CD4-positive, alpha-beta T cell (primary cell): ENCODE measurements around the gene MCRIP1. TPM values are rescaled to one million over a fixed set of nuclear protein-coding genes. Genes with fewer than 3 reads are reported as not detected.

ENCODE experiments used
- ATAC-seq: fragments of 200-7000 bp; cut with Tn5 transposase; one replicate; pipeline ENCODE4 v1.10.0; 2022; ENCODE audit warnings: mild to moderate bottlenecking; ENCODE audit not compliant: poor library complexity
- CTCF ChIA-PET: fragments of 350-600 bp; sonication (Branson Sonifier 250); formaldehyde crosslinking; loops from one replicate; lab custom pipeline; 2021; ENCODE audit warnings: antibody characterized with exemption, inconsistent platforms; lab: Charles Lee
- POLR2A ChIA-PET: fragments of 350-600 bp; sonication (Branson Sonifier 250); formaldehyde crosslinking; loops from one replicate; lab custom pipeline; 2021; ENCODE audit warnings: antibody characterized with exemption, inconsistent platforms; lab: Charles Lee
- DNase-seq, 14 experiments: peaks; one replicate each; pipeline ENCODE4 v3.0.0-alpha.2; 2013 to 2020; ENCODE audit warnings: mixed read lengths in 2 of 14
- H3K27ac ChIP-seq, 2 donors: one replicate each; pipeline versions ENCODE4 v1.5.1 to v1.7.0; 2013; ENCODE audit warnings: low read length in 2 of 2, low read depth in 1 of 2, mild to moderate bottlenecking in 1 of 2
- H3K27me3 ChIP-seq, 2 experiments: 1 replicate in 1 of 2; 2 replicates in 1 of 2; pipeline versions ENCODE4 v1.6.1 to v1.7.0; 2013; ENCODE audit warnings: low read length in 2 of 2, control low read depth in 1 of 2, mild to moderate bottlenecking in 1 of 2, moderate library complexity in 1 of 2; ENCODE audit not compliant: insufficient read depth in 2 of 2, control insufficient read depth in 1 of 2
- H3K36me3 ChIP-seq: one replicate; pipeline ENCODE4 v1.6.1; 2013; ENCODE audit warnings: low read length, control low read depth; ENCODE audit not compliant: insufficient read depth
- H3K4me1 ChIP-seq: one replicate; pipeline ENCODE4 v1.6.1; 2013; ENCODE audit warnings: low read length, control low read depth; ENCODE audit not compliant: insufficient read depth
- H3K4me3 ChIP-seq: one replicate; pipeline ENCODE4 v1.5.1; 2013; ENCODE audit warnings: mild to moderate bottlenecking, low read length, moderate library complexity
- H3K9me3 ChIP-seq, 2 experiments: 1 replicate in 1 of 2; 2 replicates in 1 of 2; pipeline versions ENCODE4 v1.6.1 to v1.7.0; 2013; ENCODE audit warnings: low read length in 2 of 2, mild to moderate bottlenecking in 2 of 2, control low read depth in 1 of 2, moderate library complexity in 1 of 2; ENCODE audit not compliant: control insufficient read depth in 1 of 2, insufficient read depth in 1 of 2
- H3K27ac Mint-ChIP-seq: one replicate; pipeline ENCODE4 v1.8.0; 2020; ENCODE audit warnings: mixed read lengths
- H3K27me3 Mint-ChIP-seq: one replicate; pipeline ENCODE4 v1.8.0; 2021; ENCODE audit warnings: mixed read lengths
- H3K36me3 Mint-ChIP-seq: one replicate; pipeline ENCODE4 v1.8.0; 2021; ENCODE audit warnings: low read depth, mixed read lengths
- H3K4me1 Mint-ChIP-seq: one replicate; pipeline ENCODE4 v1.8.0; 2021; ENCODE audit warnings: low read depth, mixed read lengths
- H3K4me3 Mint-ChIP-seq: one replicate; pipeline ENCODE4 v1.8.0; 2020; ENCODE audit warnings: mild to moderate bottlenecking, mixed read lengths
- H3K9me3 Mint-ChIP-seq: one replicate; pipeline ENCODE4 v1.8.0; 2020; ENCODE audit warnings: mixed read lengths
- CTCF ChIP-seq: fragments of 200-600 bp; IDR thresholded peaks from one replicate; pipeline ENCODE4 v1.8.0; 2022; ENCODE audit warnings: antibody characterized with exemption, mild to moderate bottlenecking
- intact Hi-C, 2 experiments: fragments of 100-400 bp; cut with DNase I in 1 of 2; cut with micrococcal nuclease in 1 of 2; formaldehyde crosslinking; loops; one replicate each; pipeline versions ENCODE4 v1.15.1 to v1.9.0; 2023 to 2025; cut with DNase I, micrococcal nuclease
- total RNA-seq, 174 experiments: library from RNA in 2 of 174; stranded (reverse) in 2 of 174; gene quantifications; one replicate each; pipeline ENCODE4 v1.2.3 and lab custom pipeline; 2021 to 2026

The MCRIP1 gene
- total RNA-seq, 2 experiments from 2014 or later: 36.9 to 37.7 TPM

- ATAC-seq (no peak), DNase-seq (no peak)
- intact Hi-C loops: no loop called here
- Mint-ChIP-seq H3K36me3 (peaks cover 10% of the 10 kb centered on the region), H3K4me1 (no peaks in the 10 kb centered on the region), H3K27me3 (no peaks in the 10 kb centered on the region), H3K9me3 (no peaks in the 10 kb centered on the region), H3K4me3 (no peak overlapping the region), H3K27ac (no peak overlapping the region)
- POLR2A ChIA-PET: no interaction called here
- Histone ChIP-seq H3K27ac (no peak overlapping the region), H3K4me3 (no peak overlapping the region), H3K9me3 (peaks cover 0 to 12% of the 10 kb centered on the region in 2 experiments), H3K27me3 (no peaks in the 10 kb centered on the region), H3K4me1 (no peaks in the 10 kb centered on the region), H3K36me3 (peaks cover 17% of the 10 kb centered on the region)
- CTCF ChIA-PET: no interaction called here
- TF ChIP-seq CTCF: no peak
Observed at GRCh38 chr17:81839301-81839700, 6.2 kb upstream of the MCRIP1 start.

GRCh38 chr17:81838753-81839255 is 5.7 kb upstream of the MCRIP1 start:
- Histone ChIP-seq H3K9me3 (peaks cover 0 to 9% of the 10 kb centered on the region in 2 experiments), H3K4me3 (no peak overlapping the region), H3K27me3 (no peaks in the 10 kb centered on the region), H3K4me1 (peaks cover 4% of the 10 kb centered on the region), H3K36me3 (peaks cover 12% of the 10 kb centered on the region), H3K27ac (no peak overlapping the region)
- no peak for TF ChIP-seq CTCF
- H3K36me3 Mint-ChIP-seq: peaks cover 7% of the 10 kb centered on the region
- ATAC-seq (no peak), DNase-seq (no peak)
- H3K9me3 Mint-ChIP-seq: no peaks in the 10 kb centered on the region
- H3K27me3 Mint-ChIP-seq: no peaks in the 10 kb centered on the region
- ChIA-PET CTCF (no interaction called here), POLR2A (no interaction called here)
- no peak overlapping the region for H3K27ac Mint-ChIP-seq
- intact Hi-C loops: no loop called here
- peaks cover 1% of the 10 kb centered on the region for H3K4me1 Mint-ChIP-seq
- no peak overlapping the region for H3K4me3 Mint-ChIP-seq

- CTCF ChIA-PET: no interaction called here
- intact Hi-C loops: no loop called here
Observed at GRCh38 chr17:81837641-81838040, 4.5 kb upstream of the MCRIP1 start.

More at GRCh38 chr17:81837641-81838040, 4.5 kb upstream of the MCRIP1 start:
- Histone ChIP-seq H3K4me3 (no peak overlapping the region), H3K9me3 (no peaks in the 10 kb centered on the region), H3K27me3 (no peaks in the 10 kb centered on the region), H3K36me3 (peaks cover under 1% of the 10 kb centered on the region), H3K4me1 (peaks cover 11% of the 10 kb centered on the region), H3K27ac (no peak overlapping the region)
- no peak overlapping the region for H3K4me3 Mint-ChIP-seq
- POLR2A ChIA-PET: no interaction called here
- ATAC-seq: no peak
- H3K27me3 Mint-ChIP-seq: no peaks in the 10 kb centered on the region
- DNase-seq: peak in 2 of 14 experiments; percentile 57 to 63
- H3K4me1 Mint-ChIP-seq: peaks cover 4% of the 10 kb centered on the region
- H3K27ac Mint-ChIP-seq: no peak overlapping the region
- no peaks in the 10 kb centered on the region for H3K9me3 Mint-ChIP-seq
- H3K36me3 Mint-ChIP-seq: no peaks in the 10 kb centered on the region
- no peak for TF ChIP-seq CTCF
